SIG-M5 treated with dmso at 0.1 percent for 504 hours (cell line): ENCODE measurements around the gene FAM25C.
"Not testable (repeated sequence)": the region's sequence is repeated elsewhere in the genome, so short reads cannot be mapped to it uniquely, and the experiment has no call there.

Source experiments
- DNase-seq: peaks from one replicate; lab custom pipeline; 2025; ENCODE audit not compliant: unreplicated experiment; lab: John Stamatoyannopoulos, UW

The FAM25C gene

GRCh38 chr10:47959677-47960076 is 39.9 kb downstream of the FAM25C start:
- not testable (repeated sequence) for DNase-seq

GRCh38 chr10:47957158-47957557 is 42.4 kb downstream of the FAM25C start:
- not testable (repeated sequence) for DNase-seq

- DNase-seq, result not testable (repeated sequence)
These were observed 52.2 kb downstream of the FAM25C start for GRCh38 chr10:47947424-47947823.
